Kidney (tissue), 14 donors: ENCODE measurements around the gene ECM2. TPM values are rescaled to one million over a fixed set of nuclear protein-coding genes. Genes with fewer than 3 reads are reported as not detected.
A peak's percentile ranks its signal among the peaks of the same experiment; 100 is the strongest.

Source experiments
- DNase-seq, 5 donors: peaks; one replicate each; pipeline ENCODE4 v3.0.0-alpha.2; 2013 to 2020
- FAIRE-seq: peaks from 2 replicates; lab custom pipeline; 2012; peaks lifted over from hg19 to GRCh38; lab: Jason Lieb, UNC
- H3K27ac ChIP-seq, 2 donors: one replicate each; pipeline ENCODE4 v1.7.0; 2013; ENCODE audit warnings: low read depth in 2 of 2, low read length in 2 of 2, inconsistent platforms in 1 of 2
- H3K27me3 ChIP-seq: one replicate; pipeline ENCODE4 v1.7.1; 2013; ENCODE audit warnings: low read length, inconsistent platforms; ENCODE audit not compliant: control insufficient read depth, insufficient read depth
- H3K36me3 ChIP-seq, 3 donors: one replicate each; pipeline versions ENCODE4 v1.7.0 to v1.7.1; 2013; ENCODE audit warnings: low read length in 3 of 3, control low read depth in 1 of 3, inconsistent platforms in 1 of 3; ENCODE audit not compliant: insufficient read depth in 3 of 3, control insufficient read depth in 2 of 3
- H3K4me1 ChIP-seq, 3 donors: one replicate each; pipeline versions ENCODE4 v1.7.0 to v1.7.1; 2013; ENCODE audit warnings: low read length in 3 of 3, inconsistent platforms in 1 of 3, low read depth in 1 of 3; ENCODE audit not compliant: control insufficient read depth in 2 of 3, insufficient read depth in 2 of 3
- H3K4me3 ChIP-seq, 3 donors: one replicate each; pipeline versions ENCODE4 v1.7.0 to v1.8.1; 2013; ENCODE audit warnings: low read length in 3 of 3, control low read depth in 1 of 3, inconsistent platforms in 1 of 3
- H3K9ac ChIP-seq, 3 donors: one replicate each; pipeline versions ENCODE4 v1.7.0 to v1.7.1; 2013; ENCODE audit warnings: low read length in 3 of 3, control low read depth in 1 of 3, inconsistent platforms in 1 of 3
- H3K9me3 ChIP-seq, 3 donors: one replicate each; pipeline versions ENCODE4 v1.7.0 to v1.7.1; 2013; ENCODE audit warnings: low read length in 3 of 3, control low read depth in 1 of 3, inconsistent platforms in 1 of 3; ENCODE audit not compliant: control insufficient read depth in 2 of 3, insufficient read depth in 1 of 3
- intact Hi-C: fragments of 100-400 bp; cut with DNase I; formaldehyde crosslinking; loops from one replicate; pipeline ENCODE4 v1.11.1; 2022
- polyA plus RNA-seq: library from polyadenylated mRNA; stranded (reverse); fragments of 350-450 nt; fragmentation: Illumina TruSeq; extraction: RNeasy Lipid Tissue Mini Kit (QIAGEN cat#74804); gene quantifications from one replicate; pipeline ENCODE4 v1.2.3, GENCODE V29; 2014; ENCODE audit warnings: low read depth, low replicate concordance; ENCODE audit not compliant: insufficient read depth
- total RNA-seq: library from RNA; stranded (reverse); fragmentation: NEBNext Ultra II Directional; extraction: Animal tissue kit (Norgen Biotek cat#: 25700); gene quantifications from one replicate; pipeline ENCODE4 v1.2.1, GENCODE V29; 2021
- TF ChIP-seq, protein P1 (sequence below): IDR thresholded peaks from 3 replicates; pipeline ENCODE4 v1.5.1; 2012; ENCODE audit warnings: mild to moderate bottlenecking, moderate library complexity, borderline replicate concordance; ENCODE audit not compliant: insufficient read depth; ENCODE audit errors: extremely low read depth
- donor health status: control.
- donor health status: control.
- donor health status: control.
- donor health status: control.
- donor health status: control.
- donor health status: DM: yes; HTN: yes; CAD: no.
- donor health status: Normal renal cell carcinoma (clear cell type).

The ECM2 gene
- total and polyA plus RNA-seq, 2 donors from 2014 or later: 5.5 to 7.6 TPM

GRCh38 chr9:92564982-92565381 is 29.2 kb upstream of the ECM2 start:
- H3K36me3 ChIP-seq: no peaks in the 10 kb centered on the region
- H3K27me3 ChIP-seq: no peaks in the 10 kb centered on the region
- TF ChIP-seq, protein P1, sequence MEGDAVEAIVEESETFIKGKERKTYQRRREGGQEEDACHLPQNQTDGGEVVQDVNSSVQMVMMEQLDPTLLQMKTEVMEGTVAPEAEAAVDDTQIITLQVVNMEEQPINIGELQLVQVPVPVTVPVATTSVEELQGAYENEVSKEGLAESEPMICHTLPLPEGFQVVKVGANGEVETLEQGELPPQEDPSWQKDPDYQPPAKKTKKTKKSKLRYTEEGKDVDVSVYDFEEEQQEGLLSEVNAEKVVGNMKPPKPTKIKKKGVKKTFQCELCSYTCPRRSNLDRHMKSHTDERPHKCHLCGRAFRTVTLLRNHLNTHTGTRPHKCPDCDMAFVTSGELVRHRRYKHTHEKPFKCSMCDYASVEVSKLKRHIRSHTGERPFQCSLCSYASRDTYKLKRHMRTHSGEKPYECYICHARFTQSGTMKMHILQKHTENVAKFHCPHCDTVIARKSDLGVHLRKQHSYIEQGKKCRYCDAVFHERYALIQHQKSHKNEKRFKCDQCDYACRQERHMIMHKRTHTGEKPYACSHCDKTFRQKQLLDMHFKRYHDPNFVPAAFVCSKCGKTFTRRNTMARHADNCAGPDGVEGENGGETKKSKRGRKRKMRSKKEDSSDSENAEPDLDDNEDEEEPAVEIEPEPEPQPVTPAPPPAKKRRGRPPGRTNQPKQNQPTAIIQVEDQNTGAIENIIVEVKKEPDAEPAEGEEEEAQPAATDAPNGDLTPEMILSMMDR: no peak
- no peak for DNase-seq
- H3K9me3 ChIP-seq: no peaks in the 10 kb centered on the region
- FAIRE-seq: no peak
- no peak overlapping the region for H3K27ac ChIP-seq
- no peak overlapping the region for H3K9ac ChIP-seq
- H3K4me1 ChIP-seq: no peaks in the 10 kb centered on the region
- intact Hi-C loops: no loop called here
- no peak overlapping the region for H3K4me3 ChIP-seq

DNA sequence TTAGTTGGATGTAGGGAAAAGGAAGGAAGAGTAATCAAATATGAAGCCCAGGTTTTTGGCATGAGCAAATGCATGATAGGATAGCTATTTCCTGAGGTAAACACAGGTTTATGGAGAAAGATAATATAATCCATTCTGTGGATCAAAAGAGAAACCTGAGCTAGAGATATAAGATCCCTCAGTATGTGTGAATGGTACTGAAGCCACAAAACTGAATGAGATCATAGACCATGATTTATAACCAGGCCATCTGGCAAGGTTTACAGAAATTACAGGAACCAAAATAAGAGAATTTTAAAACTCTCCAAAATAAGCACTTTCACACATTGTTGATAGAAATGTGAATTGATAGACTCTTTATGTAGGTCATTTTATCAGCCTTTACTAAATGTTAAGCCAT is 28.7 kb upstream of the ECM2 start:
- Histone ChIP-seq H3K36me3 (no peaks in the 10 kb centered on the region), H3K4me1 (no peaks in the 10 kb centered on the region), H3K27me3 (no peaks in the 10 kb centered on the region), H3K4me3 (no peak overlapping the region), H3K27ac (no peak overlapping the region), H3K9ac (no peak overlapping the region), H3K9me3 (no peaks in the 10 kb centered on the region)
- DNase-seq: peak in 1 of 5 donors; percentile 41
- intact Hi-C loops: no loop called here
- TF ChIP-seq, protein P1: no peak
- no peak for FAIRE-seq

GRCh38 chr9:92563116-92564100 is 27.6 kb upstream of the ECM2 start:
- H3K9ac ChIP-seq: no peak overlapping the region
- no peak for FAIRE-seq
- DNase-seq: peak in 1 of 5 donors; percentile 23

More at GRCh38 chr9:92563116-92564100, 27.6 kb upstream of the ECM2 start:
- H3K4me3 ChIP-seq: no peak overlapping the region
- H3K27me3 ChIP-seq: no peaks in the 10 kb centered on the region
- no peaks in the 10 kb centered on the region for H3K9me3 ChIP-seq
- H3K4me1 ChIP-seq: no peaks in the 10 kb centered on the region
- intact Hi-C loops: no loop called here
- H3K36me3 ChIP-seq: no peaks in the 10 kb centered on the region
- H3K27ac ChIP-seq: no peak overlapping the region
- TF ChIP-seq, protein P1: no peak
